ENCODE measurements around the gene PRR27.

Gene PRR27

GRCh38 chr4:70153937-70154336 lies at the start of gene PRR27:
Gene PRR27, plus strand, starts transcription at chr4:70154237. Its CDS starts 139 bp downstream, at chr4:70154376.
- no peak for DNase-seq (ENCODE audit: low read depth)

- DNase-seq (ENCODE audit: low read depth), result no peak
Observed at GRCh38 chr4:70110917-70111316, 43.1 kb upstream of the PRR27 start.

- no peak for DNase-seq (ENCODE audit: low read depth)
Observed at GRCh38 chr4:70113656-70114055, 40.4 kb upstream of the PRR27 start.

- DNase-seq (ENCODE audit: low read depth), result no peak
Observed at GRCh38 chr4:70114096-70114495, 39.9 kb upstream of the PRR27 start.

GRCh38 chr4:70120323-70120722 lies 33.7 kb upstream of the PRR27 start:
- DNase-seq (ENCODE audit: low read depth), result no peak

GRCh38 chr4:70133473-70133872 lies 20.6 kb upstream of the PRR27 start:
- no peak for DNase-seq (ENCODE audit: low read depth)

GRCh38 chr4:70138751-70139150 lies 15.3 kb upstream of the PRR27 start:
- no peak for DNase-seq (ENCODE audit: low read depth)

GRCh38 chr4:70151271-70151670 lies 2.8 kb upstream of the PRR27 start:
- DNase-seq (ENCODE audit: low read depth), result no peak

- no peak for DNase-seq (ENCODE audit: low read depth)
Observed at GRCh38 chr4:70152088-70152487, 1.9 kb upstream of the PRR27 start.

GRCh38 chr4:70158576-70158975 lies 4.5 kb downstream of the PRR27 start:
- DNase-seq (ENCODE audit: low read depth), result no peak

- DNase-seq (ENCODE audit: low read depth), result no peak
Observed at GRCh38 chr4:70177090-70177489, 23.1 kb downstream of the PRR27 start.

- DNase-seq (ENCODE audit: low read depth), result no peak
Observed at GRCh38 chr4:70178075-70178660, 24.1 kb downstream of the PRR27 start.

GRCh38 chr4:70179811-70180210 lies 25.8 kb downstream of the PRR27 start:
- no peak for DNase-seq (ENCODE audit: low read depth)

- no peak for DNase-seq (ENCODE audit: low read depth)
Observed at GRCh38 chr4:70181864-70182263, 27.8 kb downstream of the PRR27 start.

- no peak for DNase-seq (ENCODE audit: low read depth)
Observed at GRCh38 chr4:70182517-70183167, 28.6 kb downstream of the PRR27 start.

GRCh38 chr4:70183168-70183939 lies 29.3 kb downstream of the PRR27 start:
- peak; percentile 9 for DNase-seq (ENCODE audit: low read depth)

- no peak for DNase-seq (ENCODE audit: low read depth)
Observed at GRCh38 chr4:70183940-70184246, 29.9 kb downstream of the PRR27 start.

- DNase-seq (ENCODE audit: low read depth), result no peak
Observed at GRCh38 chr4:70187216-70187615, 33.2 kb downstream of the PRR27 start.

GRCh38 chr4:70190579-70190978 lies 36.5 kb downstream of the PRR27 start:
- DNase-seq (ENCODE audit: low read depth), result no peak

- no peak for DNase-seq (ENCODE audit: low read depth)
Observed at GRCh38 chr4:70191647-70192046, 37.6 kb downstream of the PRR27 start.

GRCh38 chr4:70192895-70193294 lies 38.9 kb downstream of the PRR27 start:
- no peak for DNase-seq (ENCODE audit: low read depth)

- no peak for DNase-seq (ENCODE audit: low read depth)
Observed at GRCh38 chr4:70195425-70195824, 41.4 kb downstream of the PRR27 start, which contains the start of gene ODAM. Gene ODAM, plus strand, starts transcription at chr4:70195725. Its CDS starts 819 bp downstream, at chr4:70196544.

- no peak for DNase-seq (ENCODE audit: low read depth)
Observed at GRCh38 chr4:70196857-70197256, 42.8 kb downstream of the PRR27 start.

All from stromal cell of bone marrow (primary cell).